Mucosa of rectum (tissue), 2 donors: ENCODE results near the gene KRT26.

Experiments
- H3K27ac ChIP-seq, 2 donors: one replicate each; pipeline ENCODE4 v1.7.0; 2013; ENCODE audit warnings: inconsistent platforms in 2 of 2, low read depth in 2 of 2, low read length in 2 of 2
- H3K27me3 ChIP-seq, 2 donors: one replicate each; pipeline ENCODE4 v1.7.0; 2013; ENCODE audit warnings: low read length in 2 of 2; ENCODE audit not compliant: control insufficient read depth in 2 of 2, insufficient read depth in 2 of 2
- H3K36me3 ChIP-seq, 2 donors: one replicate each; pipeline ENCODE4 v1.7.0; 2013; ENCODE audit warnings: low read length in 2 of 2; ENCODE audit not compliant: control insufficient read depth in 2 of 2, insufficient read depth in 2 of 2
- H3K4me1 ChIP-seq, 2 donors: one replicate each; pipeline ENCODE4 v1.7.0; 2013; ENCODE audit warnings: low read length in 2 of 2, mild to moderate bottlenecking in 1 of 2; ENCODE audit not compliant: control insufficient read depth in 2 of 2, insufficient read depth in 2 of 2
- H3K4me3 ChIP-seq, 2 donors: one replicate each; pipeline ENCODE4 v1.7.0; 2013; ENCODE audit warnings: low read length in 2 of 2
- H3K9ac ChIP-seq, 2 donors: one replicate each; pipeline ENCODE4 v1.7.0; 2013; ENCODE audit warnings: low read length in 2 of 2, low read depth in 1 of 2, mild to moderate bottlenecking in 1 of 2
- H3K9me3 ChIP-seq, 2 donors: one replicate each; pipeline ENCODE4 v1.7.0; 2013; ENCODE audit warnings: low read length in 2 of 2; ENCODE audit not compliant: control insufficient read depth in 2 of 2
- donor health status: healthy.
- donor health status: Normal muscosa, but diverticular disease.

KRT26 gene

DNA sequence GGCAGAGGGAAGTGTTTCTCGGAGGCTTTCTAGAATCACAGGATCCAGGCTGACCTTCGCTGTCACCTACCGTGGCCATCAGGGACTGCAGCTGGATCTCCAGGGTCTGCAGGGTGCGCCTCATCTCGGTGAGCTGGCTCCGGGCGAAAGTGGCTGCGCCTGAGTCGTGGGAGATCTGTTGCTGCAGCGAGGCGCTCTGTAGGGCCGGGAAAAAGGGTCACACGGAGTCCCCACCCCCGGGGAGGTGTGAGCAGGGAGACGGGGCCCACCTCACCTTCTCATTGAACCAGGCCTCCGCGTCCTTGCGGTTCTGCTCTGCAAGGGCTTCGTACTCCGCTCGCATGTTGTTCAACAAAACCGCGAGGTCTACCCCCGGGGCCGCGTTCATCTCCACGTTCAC, 24.8 kb upstream of the KRT26 start:
- no peaks in the 10 kb centered on the region for H3K4me1 ChIP-seq
- H3K36me3 ChIP-seq: no peaks in the 10 kb centered on the region
- H3K4me3 ChIP-seq: no peak overlapping the region
- no peak overlapping the region for H3K9ac ChIP-seq
- H3K27me3 ChIP-seq: peaks cover 7 to 24% of the 10 kb centered on the region in 2 donors
- no peaks in the 10 kb centered on the region for H3K9me3 ChIP-seq
- no peak overlapping the region for H3K27ac ChIP-seq

DNA sequence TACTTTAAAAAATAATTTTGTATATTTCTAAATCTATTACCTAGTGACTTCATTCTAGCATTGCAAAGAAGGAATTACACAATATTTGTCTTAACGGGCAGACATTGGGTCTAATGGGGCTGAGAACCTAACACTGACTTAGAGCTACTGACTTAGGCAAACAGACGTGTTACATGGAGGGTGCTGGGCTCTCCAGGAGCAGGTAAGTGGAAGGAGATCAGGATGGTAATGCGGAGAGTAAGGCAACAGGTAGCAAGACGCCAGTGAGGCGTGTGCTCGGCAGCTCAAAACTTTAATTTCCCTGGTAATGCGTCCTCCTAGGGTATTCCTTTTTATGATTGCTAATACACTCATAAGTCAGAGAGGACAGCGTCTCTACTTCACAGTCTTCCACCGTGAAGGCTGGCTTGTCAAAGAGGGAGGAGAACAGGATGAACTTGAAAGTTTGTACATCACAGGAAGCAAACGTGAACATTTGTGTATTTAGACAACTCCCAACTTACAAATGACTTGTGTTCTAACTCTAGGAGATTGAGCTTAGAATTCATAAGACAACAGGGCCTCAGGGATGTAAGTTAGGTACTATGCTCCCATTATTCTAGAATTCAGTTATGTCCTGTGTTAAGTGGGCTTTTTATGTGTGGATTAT, 23.1 kb upstream of the KRT26 start:
- Histone ChIP-seq H3K4me3 (no peak overlapping the region), H3K27ac (no peak overlapping the region), H3K9ac (no peak overlapping the region), H3K36me3 (no peaks in the 10 kb centered on the region), H3K4me1 (no peaks in the 10 kb centered on the region), H3K9me3 (no peaks in the 10 kb centered on the region), H3K27me3 (peaks cover 7 to 19% of the 10 kb centered on the region in 2 donors)

DNA sequence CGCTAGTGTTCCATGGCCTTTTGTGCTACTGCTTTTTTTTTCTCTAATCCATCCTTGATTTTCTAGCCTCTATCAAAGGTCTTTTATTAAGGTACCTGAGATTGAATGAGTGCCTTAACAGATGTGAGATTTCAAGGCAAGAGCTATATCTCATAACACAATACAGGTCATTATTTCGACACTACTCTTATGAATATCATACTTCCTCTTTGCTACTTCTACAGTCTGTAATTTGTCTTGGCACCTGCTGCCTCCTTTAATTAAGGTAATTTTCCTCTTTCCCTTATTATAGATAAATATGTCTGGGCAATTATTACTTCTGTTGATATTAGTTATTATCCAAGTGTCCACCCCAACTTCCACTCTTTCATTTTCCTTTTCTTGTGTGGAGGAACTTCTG, 22.5 kb upstream of the KRT26 start:
- Histone ChIP-seq H3K9me3 (no peaks in the 10 kb centered on the region), H3K4me3 (no peak overlapping the region), H3K9ac (no peak overlapping the region), H3K27me3 (peaks cover 6 to 15% of the 10 kb centered on the region in 2 donors), H3K27ac (no peak overlapping the region), H3K4me1 (no peaks in the 10 kb centered on the region), H3K36me3 (no peaks in the 10 kb centered on the region)

- Histone ChIP-seq H3K9ac (no peak overlapping the region), H3K27me3 (peaks cover 3 to 12% of the 10 kb centered on the region in 2 donors), H3K36me3 (no peaks in the 10 kb centered on the region)
These were observed 21.8 kb upstream of the KRT26 start for GRCh38 chr17:40793832-40794231.

GRCh38 chr17:40791787-40792436, 19.9 kb upstream of the KRT26 start:
- no peak overlapping the region for H3K9ac ChIP-seq
- H3K4me1 ChIP-seq: no peaks in the 10 kb centered on the region
- H3K36me3 ChIP-seq: no peaks in the 10 kb centered on the region
- peaks cover 3 to 5% of the 10 kb centered on the region in 2 donors for H3K27me3 ChIP-seq
- no peaks in the 10 kb centered on the region for H3K9me3 ChIP-seq
- no peak overlapping the region for H3K4me3 ChIP-seq
- H3K27ac ChIP-seq: no peak overlapping the region

More at GRCh38 chr17:40793832-40794231, 21.8 kb upstream of the KRT26 start:
- Histone ChIP-seq H3K4me1 (no peaks in the 10 kb centered on the region), H3K27ac (no peak overlapping the region), H3K9me3 (no peaks in the 10 kb centered on the region), H3K4me3 (no peak overlapping the region)

- Histone ChIP-seq H3K27me3 (peaks cover 0 to 3% of the 10 kb centered on the region in 2 donors), H3K9me3 (no peaks in the 10 kb centered on the region), H3K36me3 (no peaks in the 10 kb centered on the region), H3K4me3 (no peak overlapping the region), H3K9ac (no peak overlapping the region), H3K4me1 (no peaks in the 10 kb centered on the region), H3K27ac (no peak overlapping the region)
These were observed 19.1 kb upstream of the KRT26 start for GRCh38 chr17:40791111-40791510.

GRCh38 chr17:40782450-40782849, 10.4 kb upstream of the KRT26 start, which contains the start of gene KRT27:
Gene KRT27, minus strand, starts transcription at chr17:40782550. Its CDS starts 57 bp downstream, at chr17:40782493.
- no peak within 1 kb of the TSS for H3K4me3 ChIP-seq
- H3K4me1 ChIP-seq: no peaks in the 10 kb centered on the region
- H3K9ac ChIP-seq: no peak within 1 kb of the TSS
- H3K27ac ChIP-seq: no peak within 1 kb of the TSS
- H3K27me3 ChIP-seq: peaks cover 4 to 17% of the 10 kb centered on the region in 2 donors
- H3K36me3 ChIP-seq: no peaks in the 10 kb centered on the region
- no peaks in the 10 kb centered on the region for H3K9me3 ChIP-seq

GRCh38 chr17:40779181-40779909, 7.3 kb upstream of the KRT26 start:
- Histone ChIP-seq H3K9me3 (no peaks in the 10 kb centered on the region), H3K27ac (no peak overlapping the region), H3K9ac (no peak overlapping the region), H3K4me1 (no peaks in the 10 kb centered on the region), H3K27me3 (peaks cover 5 to 17% of the 10 kb centered on the region in 2 donors), H3K36me3 (no peaks in the 10 kb centered on the region), H3K4me3 (no peak overlapping the region)

DNA sequence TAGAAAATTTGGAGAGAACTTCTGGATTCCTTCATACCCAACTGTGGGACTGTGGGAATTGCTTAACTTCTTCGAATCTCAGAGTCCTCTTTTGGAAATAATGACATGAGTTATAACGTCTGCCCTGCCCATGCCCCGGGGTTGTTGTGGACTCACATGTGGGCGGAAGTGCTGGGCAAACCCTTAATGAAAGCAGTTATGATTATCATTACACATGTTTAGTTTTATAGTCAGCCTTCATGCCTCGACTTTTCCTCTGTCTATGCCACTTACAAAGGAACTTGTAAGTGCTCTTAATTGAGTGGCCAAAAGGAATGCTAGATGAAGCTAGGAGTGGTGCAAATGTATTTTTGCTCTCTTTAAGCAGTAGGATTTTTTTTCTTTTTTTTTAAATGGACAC, 6.5 kb upstream of the KRT26 start:
- Histone ChIP-seq H3K27me3 (peaks cover 5 to 17% of the 10 kb centered on the region in 2 donors), H3K9ac (no peak overlapping the region), H3K27ac (no peak overlapping the region)

DNA sequence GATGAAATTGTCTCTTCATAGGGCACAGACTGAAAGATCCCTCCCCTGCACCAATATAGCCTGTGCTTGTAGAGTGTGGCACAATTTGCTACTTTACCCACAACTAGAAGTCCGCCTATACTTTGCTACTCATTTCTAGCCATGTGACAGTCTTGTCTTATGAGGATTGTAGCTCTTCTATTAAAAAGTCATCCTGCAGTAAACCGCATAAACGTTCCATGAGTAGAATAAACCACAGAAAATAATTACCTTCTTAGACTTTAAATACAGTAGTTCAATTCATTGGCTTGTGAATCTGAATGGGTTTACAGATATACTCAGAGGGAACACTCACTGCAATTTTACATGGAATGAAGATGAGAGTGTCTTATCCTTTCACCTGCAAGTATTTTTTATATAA, 6.0 kb upstream of the KRT26 start:
- H3K4me3 ChIP-seq: no peak overlapping the region
- peaks cover 5 to 17% of the 10 kb centered on the region in 2 donors for H3K27me3 ChIP-seq
- H3K9ac ChIP-seq: no peak overlapping the region

More for the DNA sequence above, 6.5 kb upstream of the KRT26 start:
- Histone ChIP-seq H3K4me3 (no peak overlapping the region), H3K9me3 (no peaks in the 10 kb centered on the region), H3K36me3 (no peaks in the 10 kb centered on the region), H3K4me1 (no peaks in the 10 kb centered on the region)

More for the DNA sequence above, 6.0 kb upstream of the KRT26 start:
- Histone ChIP-seq H3K9me3 (no peaks in the 10 kb centered on the region), H3K36me3 (no peaks in the 10 kb centered on the region), H3K27ac (no peak overlapping the region), H3K4me1 (no peaks in the 10 kb centered on the region)
